MCF 10A (cell line): ENCODE measurements around the gene KDR. TPM values are rescaled to one million over a fixed set of nuclear protein-coding genes. Genes with fewer than 3 reads are reported as not detected.

Experiments
- BruUV-seq: library from RNA; stranded (reverse); fragments of 400-500 nt; replicated peaks from 2 replicates; lab custom pipeline; 2021; lab: Mats Ljungman, UMichigan
- CTCF ChIA-PET: fragments of 300-600 bp; sonication (Branson Sonifier 250); formaldehyde crosslinking; extraction: SDS; loops from one replicate; lab custom pipeline; 2021; ENCODE audit warnings: antibody characterized with exemption, inconsistent platforms; lab: Yijun Ruan, JAX
- POLR2A ChIA-PET: fragments of 300-600, 350-650 bp; sonication (Branson Sonifier 250); formaldehyde crosslinking; extraction: SDS; loops from one replicate; lab custom pipeline; 2020; ENCODE audit warnings: antibody characterized with exemption, inconsistent platforms; lab: Yijun Ruan, JAX
- DNase-seq: peaks from one replicate; pipeline ENCODE4 v3.0.0-alpha.2; 2018; ENCODE audit not compliant: unreplicated experiment
- H3K27ac Mint-ChIP-seq: one replicate; pipeline ENCODE4 v1.8.0; 2022; ENCODE audit warnings: mild to moderate bottlenecking, low read depth, mixed read lengths; ENCODE audit not compliant: unreplicated experiment
- H3K27me3 Mint-ChIP-seq: one replicate; pipeline ENCODE4 v1.8.0; 2022; ENCODE audit warnings: mixed read lengths; ENCODE audit not compliant: insufficient read depth, unreplicated experiment
- H3K36me3 Mint-ChIP-seq: one replicate; pipeline ENCODE4 v1.8.0; 2022; ENCODE audit warnings: mild to moderate bottlenecking, moderate library complexity, mixed read lengths; ENCODE audit not compliant: insufficient read depth, unreplicated experiment
- H3K4me1 Mint-ChIP-seq: one replicate; pipeline ENCODE4 v1.8.0; 2022; ENCODE audit warnings: mixed read lengths; ENCODE audit not compliant: insufficient read depth, unreplicated experiment
- H3K4me3 Mint-ChIP-seq: one replicate; pipeline ENCODE4 v1.8.0; 2022; ENCODE audit warnings: mild to moderate bottlenecking, moderate library complexity, mixed read lengths; ENCODE audit not compliant: unreplicated experiment
- H3K9me3 Mint-ChIP-seq: one replicate; pipeline ENCODE4 v1.8.0; 2022; ENCODE audit warnings: mixed read lengths; ENCODE audit not compliant: unreplicated experiment
- CTCF ChIP-seq: fragments of 200-600 bp; IDR thresholded peaks from one replicate; pipeline ENCODE4 v1.8.0; 2022; ENCODE audit warnings: antibody characterized with exemption, mild to moderate bottlenecking; ENCODE audit not compliant: unreplicated experiment
- intact Hi-C: fragments of 100-400 bp; cut with micrococcal nuclease; formaldehyde crosslinking; loops from 2 replicates; pipeline ENCODE4 v1.14.1; 2022
- total RNA-seq: library from RNA; stranded (reverse); gene quantifications from 2 replicates; pipeline ENCODE4 v1.2.3, GENCODE V29; 2022

The KDR gene
- total RNA-seq, 1 experiment from 2014 or later = 0.37 TPM

- POLR2A ChIA-PET = interaction anchor here (0.9 kb wide), 1 partner anchor 87 kb away, joined by 4 read pairs; no protein-coding TSS in a partner anchor
- Mint-ChIP-seq H3K27me3 (no peaks in the 10 kb centered on the region), H3K4me1 (peaks cover 5% of the 10 kb centered on the region), H3K27ac (no peak overlapping the region), H3K4me3 (peak overlapping the region; percentile 76), H3K9me3 (no peaks in the 10 kb centered on the region), H3K36me3 (no peaks in the 10 kb centered on the region)
- intact Hi-C loops = no loop called here
- DNase-seq = peak; percentile 15
- no peak for TF ChIP-seq CTCF
- BruUV-seq = no TSS peak
- CTCF ChIA-PET = interaction anchor here (0.7 to 1.3 kb wide), 4 partner anchors 11 to 127 kb away, joined by 3 to 4 read pairs (median 3); no protein-coding TSS in a partner anchor
Measured at GRCh38 chr4:55125763-55126541, 557 bp upstream of the KDR start.

- no peak for TF ChIP-seq CTCF
- H3K9me3 Mint-ChIP-seq = no peaks in the 10 kb centered on the region
- no TSS peak for BruUV-seq
- intact Hi-C loops = no loop called here
- no peak overlapping the region for H3K27ac Mint-ChIP-seq
- ChIA-PET CTCF (interaction anchor here (0.7 kb wide), 2 partner anchors 20 to 38 kb away, joined by 3 to 4 read pairs; no protein-coding TSS in a partner anchor), POLR2A (no interaction called here)
- no peaks in the 10 kb centered on the region for H3K36me3 Mint-ChIP-seq
- H3K4me3 Mint-ChIP-seq = peak overlapping the region; percentile 76
- no peaks in the 10 kb centered on the region for H3K27me3 Mint-ChIP-seq
- DNase-seq = no peak
- H3K4me1 Mint-ChIP-seq = peaks cover 5% of the 10 kb centered on the region
Measured at GRCh38 chr4:55124322-55125076, 896 bp downstream of the KDR start.

- no peaks in the 10 kb centered on the region for H3K9me3 Mint-ChIP-seq
- BruUV-seq = no TSS peak
- intact Hi-C loops = no loop called here
- H3K36me3 Mint-ChIP-seq = no peaks in the 10 kb centered on the region
- no peaks in the 10 kb centered on the region for H3K27me3 Mint-ChIP-seq
- CTCF ChIA-PET = interaction anchor here (0.7 kb wide), 2 partner anchors 20 to 38 kb away, joined by 3 to 4 read pairs; no protein-coding TSS in a partner anchor
- peak overlapping the region; percentile 76 for H3K4me3 Mint-ChIP-seq
- no peak overlapping the region for H3K27ac Mint-ChIP-seq
- POLR2A ChIA-PET = no interaction called here
- H3K4me1 Mint-ChIP-seq = peaks cover 5% of the 10 kb centered on the region
- DNase-seq = no peak
- no peak for TF ChIP-seq CTCF
Measured at GRCh38 chr4:55123791-55124190, 1.6 kb downstream of the KDR start.

- no peak for DNase-seq
- POLR2A ChIA-PET = interaction anchor here (0.8 kb wide), 1 partner anchor 84 kb away, joined by 3 read pairs; no protein-coding TSS in a partner anchor
- H3K27me3 Mint-ChIP-seq = no peaks in the 10 kb centered on the region
- intact Hi-C loops = no loop called here
- no peak for TF ChIP-seq CTCF
- no TSS peak for BruUV-seq
- no peaks in the 10 kb centered on the region for H3K36me3 Mint-ChIP-seq
- H3K9me3 Mint-ChIP-seq = no peaks in the 10 kb centered on the region
- CTCF ChIA-PET = interaction anchor here (1.0 kb wide), 1 partner anchor 13 kb away, joined by 3 read pairs; no protein-coding TSS in a partner anchor
- no peak overlapping the region for H3K27ac Mint-ChIP-seq
- H3K4me1 Mint-ChIP-seq = peaks cover 5% of the 10 kb centered on the region
- H3K4me3 Mint-ChIP-seq = no peak overlapping the region
Measured at GRCh38 chr4:55122235-55122634, 3.2 kb downstream of the KDR start.
